Astrocyte (in vitro differentiated cells and primary cell): ENCODE data around the gene ATP5MC2.

Experiments
- EZH2 ChIP-seq: IDR thresholded peaks from 2 replicates; pipeline ENCODE4 v1.6.1; 2012; ENCODE audit warnings: mild to moderate bottlenecking, low read length, inconsistent platforms; ENCODE audit not compliant: insufficient read depth
- TF ChIP-seq, protein P1 (sequence below): IDR thresholded peaks from 2 replicates; pipeline ENCODE4 v1.5.1; 2011; ENCODE audit warnings: low read depth, mild to moderate bottlenecking, inconsistent platforms, low read length, moderate library complexity; ENCODE audit not compliant: insufficient read depth

DNA sequence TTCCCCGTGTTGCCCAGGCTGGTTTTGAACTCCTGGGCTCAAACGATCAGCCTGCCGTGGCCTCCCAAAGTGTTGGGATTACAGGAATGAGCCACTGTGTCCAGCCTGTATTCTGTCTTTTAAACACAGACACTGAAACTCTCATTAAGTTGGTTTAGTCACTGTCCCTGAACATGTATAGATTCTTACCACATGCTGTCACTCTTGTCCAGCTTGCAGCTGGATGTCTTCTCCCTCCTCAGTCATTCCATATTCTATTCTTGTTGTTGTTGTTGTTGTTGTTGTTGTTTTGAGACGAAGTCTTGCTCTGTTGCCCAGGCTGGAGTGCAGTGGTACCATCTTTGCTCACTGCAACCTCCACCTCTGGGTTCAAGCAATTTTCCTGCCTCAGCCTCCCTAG is 12.3 kb upstream of the ATP5MC2 start:
- TF ChIP-seq, protein P1, sequence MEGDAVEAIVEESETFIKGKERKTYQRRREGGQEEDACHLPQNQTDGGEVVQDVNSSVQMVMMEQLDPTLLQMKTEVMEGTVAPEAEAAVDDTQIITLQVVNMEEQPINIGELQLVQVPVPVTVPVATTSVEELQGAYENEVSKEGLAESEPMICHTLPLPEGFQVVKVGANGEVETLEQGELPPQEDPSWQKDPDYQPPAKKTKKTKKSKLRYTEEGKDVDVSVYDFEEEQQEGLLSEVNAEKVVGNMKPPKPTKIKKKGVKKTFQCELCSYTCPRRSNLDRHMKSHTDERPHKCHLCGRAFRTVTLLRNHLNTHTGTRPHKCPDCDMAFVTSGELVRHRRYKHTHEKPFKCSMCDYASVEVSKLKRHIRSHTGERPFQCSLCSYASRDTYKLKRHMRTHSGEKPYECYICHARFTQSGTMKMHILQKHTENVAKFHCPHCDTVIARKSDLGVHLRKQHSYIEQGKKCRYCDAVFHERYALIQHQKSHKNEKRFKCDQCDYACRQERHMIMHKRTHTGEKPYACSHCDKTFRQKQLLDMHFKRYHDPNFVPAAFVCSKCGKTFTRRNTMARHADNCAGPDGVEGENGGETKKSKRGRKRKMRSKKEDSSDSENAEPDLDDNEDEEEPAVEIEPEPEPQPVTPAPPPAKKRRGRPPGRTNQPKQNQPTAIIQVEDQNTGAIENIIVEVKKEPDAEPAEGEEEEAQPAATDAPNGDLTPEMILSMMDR, result no peak
- no peak for TF ChIP-seq EZH2
